ENCODE measurements around the gene PRPH2. TPM values are rescaled to one million over a fixed set of nuclear protein-coding genes. Genes with fewer than 3 reads are reported as not detected.

Gene PRPH2
- total and polyA plus RNA-seq, 8 donors, result 0.34 to 2.2 (median 1.3) TPM

DNA sequence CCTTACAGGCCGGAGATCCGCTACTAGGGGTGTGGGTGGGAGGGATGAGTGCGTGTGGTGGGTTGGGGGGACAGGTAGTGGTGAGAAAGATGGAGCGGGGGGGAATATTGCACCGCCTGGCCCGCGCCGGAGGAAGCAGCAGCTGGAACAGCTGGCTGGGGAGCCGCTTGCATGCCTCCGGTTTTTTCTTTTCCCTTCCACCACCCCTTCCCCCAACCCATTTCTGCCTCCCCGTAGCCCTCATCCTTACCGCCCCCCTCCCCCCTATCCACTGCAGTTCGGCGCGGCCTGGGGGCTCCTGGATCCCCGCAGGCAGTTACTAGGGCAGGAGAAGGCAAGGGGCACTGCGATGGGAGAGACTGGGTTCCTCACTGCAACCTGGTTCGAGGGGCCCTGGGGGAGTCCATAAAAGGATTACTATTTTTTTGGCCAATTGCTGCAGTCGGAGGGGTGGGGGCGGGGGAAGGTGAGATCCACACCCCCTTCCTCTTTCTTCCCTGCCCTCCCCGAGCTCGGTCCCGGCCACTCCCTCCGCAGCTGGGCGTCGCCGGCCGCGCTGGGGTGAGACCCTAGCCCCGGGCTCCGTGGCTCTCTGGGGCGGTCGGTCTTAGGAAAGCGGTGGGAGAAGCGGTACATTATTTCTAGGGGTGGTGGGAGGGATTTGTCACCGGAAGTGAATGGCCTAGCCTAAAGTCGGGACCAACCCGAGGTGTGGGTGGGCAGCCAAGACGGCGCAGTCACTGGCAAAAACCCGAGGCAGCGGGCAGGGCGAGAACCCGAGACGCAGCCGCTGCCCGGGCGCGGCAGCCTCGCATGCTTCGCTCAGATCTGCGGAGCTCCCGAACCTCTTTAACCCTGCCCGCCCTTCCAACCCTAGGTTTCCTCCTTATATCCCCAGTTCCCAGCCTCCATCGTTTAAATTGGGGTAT, 24.3 kb upstream of the PRPH2 start:
- ATAC-seq (peak; percentile 73 to 83 (median 78)), DNase-seq (peak; percentile 70 to 86 (median 80)), FAIRE-seq (no peak)
- TF ChIP-seq CTCF (IDR thresholded peaks at IDR 0.05), result no peak
- Histone ChIP-seq H3K27ac (peak overlapping the region; percentile 60 to 93 (median 84)), H3K27me3 (no peaks in the 10 kb centered on the region), H3K9me3 (no peaks in the 10 kb centered on the region), H3K4me1 (peaks cover 9 to 17% (median 11%) of the 10 kb centered on the region in 3 donors), H3K4me3 (peak overlapping the region; percentile 58 to 90 (median 66)), H3K36me3 (no peaks in the 10 kb centered on the region)
- 0 to 1% methylated on average over 48 to 55 of the region's 55 CpGs for WGBS, 2 donors
- intact Hi-C loops (cut with DNase I), result no loop called here

- ATAC-seq (peak; percentile 85 to 91 (median 87)), DNase-seq (peak; percentile 90 to 96 (median 96)), FAIRE-seq (no peak)
- peak within 1 kb of the TSS; percentile 67 to 96 (median 92) for H3K4me3 ChIP-seq
- 0% methylated on average over 57 of the region's 57 CpGs for WGBS, 2 donors
- no peaks in the 10 kb centered on the region for H3K36me3 ChIP-seq
- H3K4me1 ChIP-seq, result peaks cover 9 to 17% (median 11%) of the 10 kb centered on the region in 3 donors
- peak within 1 kb of the TSS; percentile 89 to 97 (median 94) for H3K27ac ChIP-seq
- H3K9me3 ChIP-seq, result no peaks in the 10 kb centered on the region
- intact Hi-C loops (cut with DNase I), result no loop called here
- TF ChIP-seq CTCF (IDR thresholded peaks at IDR 0.05), result no peak
- H3K27me3 ChIP-seq, result no peaks in the 10 kb centered on the region
These were observed 23.5 kb upstream of the PRPH2 start, which contains the start of gene TBCC for GRCh38 chr6:42745640-42746462. TSS of gene TBCC (minus strand) at chr6:42746103. CDS start at chr6:42746073, 30 bp downstream.

DNA sequence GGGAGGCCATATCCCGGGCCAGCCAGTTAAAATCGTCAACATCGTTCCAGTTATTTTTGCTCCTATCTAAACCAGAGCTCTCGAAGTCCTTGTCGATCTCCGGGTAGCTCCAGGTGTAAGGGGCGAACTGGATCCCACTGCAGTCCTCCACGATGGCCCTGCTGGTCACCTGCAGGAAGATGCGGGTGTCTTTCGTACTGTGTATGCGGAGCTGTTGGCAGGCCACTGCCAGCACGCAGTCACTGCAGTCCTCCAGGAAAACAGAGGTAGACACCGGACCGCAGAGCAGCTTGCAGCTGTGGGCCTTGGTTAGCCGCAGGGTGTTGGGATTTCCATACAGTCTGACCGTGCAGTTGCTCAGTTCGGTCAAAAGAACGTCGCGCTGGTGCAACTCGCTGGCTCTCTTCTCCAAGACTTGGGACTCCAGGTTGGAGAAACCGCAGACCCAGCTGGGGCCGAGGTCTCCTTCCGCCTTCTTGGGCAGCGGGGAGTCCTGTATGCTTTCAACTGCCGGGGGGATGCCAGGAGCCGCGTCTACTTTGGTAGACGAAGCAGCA, 22.8 kb upstream of the PRPH2 start:
- Histone ChIP-seq H3K9me3 (no peaks in the 10 kb centered on the region), H3K27ac (peak overlapping the region; percentile 89 to 97 (median 92)), H3K36me3 (no peaks in the 10 kb centered on the region), H3K27me3 (no peaks in the 10 kb centered on the region), H3K4me1 (peaks cover 9 to 17% (median 11%) of the 10 kb centered on the region in 3 donors), H3K4me3 (peak overlapping the region; percentile 67 to 96 (median 92))
- FAIRE-seq, result no peak
- 1% methylated on average over 29 of the region's 29 CpGs for WGBS, 2 donors
- peak in 3 of 4 donors; percentile 1 for ATAC-seq
- intact Hi-C loops (cut with DNase I), result no loop called here
- no peak for TF ChIP-seq CTCF (IDR thresholded peaks at IDR 0.05)
- peak in 5 of 6 donors; percentile 18 to 77 (median 39) for DNase-seq

DNA sequence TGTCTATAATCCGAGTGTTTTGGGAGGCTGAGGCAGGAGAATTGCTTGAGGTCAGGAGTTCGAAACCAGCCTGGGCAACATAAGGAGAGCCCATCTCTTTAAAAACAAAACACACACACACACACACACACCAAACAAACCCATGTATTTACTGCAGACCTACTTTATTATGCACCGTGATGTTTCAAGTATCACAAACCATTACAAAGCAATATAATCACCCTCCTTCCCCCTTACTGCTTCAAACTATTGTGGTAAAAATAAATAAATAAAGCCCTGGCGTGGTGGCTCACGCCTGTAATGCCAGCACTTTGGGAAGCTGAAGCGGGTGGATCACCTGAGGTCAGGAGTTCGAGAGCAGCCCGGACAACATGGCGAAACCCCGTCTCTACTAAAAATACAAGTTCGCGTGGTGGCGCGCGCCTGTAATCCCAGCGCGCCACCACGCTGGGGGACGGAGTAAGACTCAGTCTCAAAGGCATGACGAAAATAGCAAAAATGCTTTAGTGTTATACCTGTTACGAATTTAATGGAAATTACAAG, 22.0 kb upstream of the PRPH2 start:
- intact Hi-C loops (cut with DNase I), result no loop called here
- Histone ChIP-seq H3K27ac (peak overlapping the region in 1 of 4 donors; percentile 37), H3K36me3 (no peaks in the 10 kb centered on the region), H3K9me3 (no peaks in the 10 kb centered on the region), H3K27me3 (no peaks in the 10 kb centered on the region), H3K4me3 (peak overlapping the region; percentile 67 to 96 (median 92)), H3K4me1 (peaks cover 9 to 16% (median 11%) of the 10 kb centered on the region in 3 donors)
- no peak for TF ChIP-seq CTCF (IDR thresholded peaks at IDR 0.05)
- FAIRE-seq (no peak), ATAC-seq (no peak), DNase-seq (no peak)
- WGBS, 2 donors, result 36 to 38% methylated on average over 21 of the region's 21 CpGs

Data from pancreas (tissue), 10 donors.